Memory B cell (primary cell): Measurements from ENCODE around the gene MS4A8.
A peak's percentile ranks its signal among the peaks of the same experiment; 100 is the strongest.
"Not testable (repeated sequence)": the region's sequence is repeated elsewhere in the genome, so short reads cannot be mapped to it uniquely, and the experiment has no call there.

Experiments
- ATAC-seq: fragments of 150-1000 bp; cut with Tn5 transposase; 2 replicates; pipeline ENCODE4 v1.10.0; 2021; ENCODE audit warnings: low read depth, mild to moderate bottlenecking, moderate library complexity
- DNase-seq, 2 donors: peaks; one replicate each; pipeline ENCODE4 v3.0.0; 2022; ENCODE audit warnings: low spot score in 2 of 2
- H3K27ac Mint-ChIP-seq: one replicate; pipeline ENCODE4 v1.8.0; 2022; ENCODE audit warnings: mild to moderate bottlenecking, moderate library complexity, mixed read lengths
- H3K27me3 Mint-ChIP-seq: one replicate; pipeline ENCODE4 v1.8.0; 2022; ENCODE audit warnings: mixed read lengths
- H3K36me3 Mint-ChIP-seq: one replicate; pipeline ENCODE4 v1.8.0; 2022; ENCODE audit warnings: mild to moderate bottlenecking, mixed read lengths
- H3K4me1 Mint-ChIP-seq: one replicate; pipeline ENCODE4 v1.8.0; 2022; ENCODE audit warnings: mixed read lengths
- H3K4me3 Mint-ChIP-seq: one replicate; pipeline ENCODE4 v1.8.0; 2022; ENCODE audit warnings: mild to moderate bottlenecking, moderate library complexity, mixed read lengths
- H3K9me3 Mint-ChIP-seq: one replicate; pipeline ENCODE4 v1.8.0; 2022; ENCODE audit warnings: mixed read lengths

Gene MS4A8

GRCh38 chr11:60710482-60710881, 11.1 kb downstream of the MS4A8 start:
- H3K27ac Mint-ChIP-seq, result no peak overlapping the region
- ATAC-seq (no peak), DNase-seq (no peak)
- H3K27me3 Mint-ChIP-seq, result peaks cover 10% of the 10 kb centered on the region
- no peak overlapping the region for H3K4me3 Mint-ChIP-seq
- H3K4me1 Mint-ChIP-seq, result no peaks in the 10 kb centered on the region
- H3K36me3 Mint-ChIP-seq, result no peaks in the 10 kb centered on the region
- no peaks in the 10 kb centered on the region for H3K9me3 Mint-ChIP-seq

GRCh38 chr11:60711276-60711675, 11.9 kb downstream of the MS4A8 start:
- peaks cover 12% of the 10 kb centered on the region for H3K27me3 Mint-ChIP-seq
- ATAC-seq, result no peak
- no peaks in the 10 kb centered on the region for H3K4me1 Mint-ChIP-seq
- H3K27ac Mint-ChIP-seq, result no peak overlapping the region
- no peaks in the 10 kb centered on the region for H3K9me3 Mint-ChIP-seq
- H3K36me3 Mint-ChIP-seq, result no peaks in the 10 kb centered on the region
- no peak overlapping the region for H3K4me3 Mint-ChIP-seq
- no peak for DNase-seq

- ATAC-seq, H3K4me3 Mint-ChIP-seq, H3K9me3 Mint-ChIP-seq, H3K27ac Mint-ChIP-seq, H3K36me3 Mint-ChIP-seq, H3K27me3 Mint-ChIP-seq, H3K4me1 Mint-ChIP-seq, DNase-seq: not testable (repeated sequence)
Measured at GRCh38 chr11:60713423-60713822, 14.0 kb downstream of the MS4A8 start.

GRCh38 chr11:60717956-60718355, 18.5 kb downstream of the MS4A8 start:
- H3K4me1 Mint-ChIP-seq, result peaks cover 2% of the 10 kb centered on the region
- ATAC-seq (peak; percentile 64), DNase-seq (no peak)
- H3K36me3 Mint-ChIP-seq, result no peaks in the 10 kb centered on the region
- H3K9me3 Mint-ChIP-seq, result no peaks in the 10 kb centered on the region
- no peak overlapping the region for H3K4me3 Mint-ChIP-seq
- no peak overlapping the region for H3K27ac Mint-ChIP-seq
- peaks cover 10% of the 10 kb centered on the region for H3K27me3 Mint-ChIP-seq

GRCh38 chr11:60718524-60719316, 19.3 kb downstream of the MS4A8 start:
- DNase-seq, result no peak
- peaks cover 2% of the 10 kb centered on the region for H3K4me1 Mint-ChIP-seq
- H3K4me3 Mint-ChIP-seq, result no peak overlapping the region
- ATAC-seq, result no peak
- no peaks in the 10 kb centered on the region for H3K9me3 Mint-ChIP-seq
- H3K36me3 Mint-ChIP-seq, result no peaks in the 10 kb centered on the region
- H3K27ac Mint-ChIP-seq, result no peak overlapping the region
- peaks cover 9% of the 10 kb centered on the region for H3K27me3 Mint-ChIP-seq

GRCh38 chr11:60719391-60719790, 20.0 kb downstream of the MS4A8 start:
- Mint-ChIP-seq H3K27ac (no peak overlapping the region), H3K36me3 (no peaks in the 10 kb centered on the region), H3K4me1 (peaks cover 2% of the 10 kb centered on the region), H3K4me3 (no peak overlapping the region), H3K9me3 (no peaks in the 10 kb centered on the region), H3K27me3 (peaks cover 8% of the 10 kb centered on the region)
- ATAC-seq (no peak), DNase-seq (no peak)

GRCh38 chr11:60720460-60720859, 21.0 kb downstream of the MS4A8 start:
- Mint-ChIP-seq H3K9me3 (no peaks in the 10 kb centered on the region), H3K27me3 (peaks cover 5% of the 10 kb centered on the region), H3K27ac (no peak overlapping the region), H3K36me3 (no peaks in the 10 kb centered on the region), H3K4me3 (no peak overlapping the region), H3K4me1 (peaks cover 2% of the 10 kb centered on the region)
- ATAC-seq (no peak), DNase-seq (no peak)

- no peaks in the 10 kb centered on the region for H3K36me3 Mint-ChIP-seq
- DNase-seq (no peak), ATAC-seq (no peak)
- peaks cover 3% of the 10 kb centered on the region for H3K9me3 Mint-ChIP-seq
- H3K4me1 Mint-ChIP-seq, result no peaks in the 10 kb centered on the region
- no peak within 1 kb of the TSS for H3K4me3 Mint-ChIP-seq
- H3K27me3 Mint-ChIP-seq, result peaks cover 10% of the 10 kb centered on the region
- H3K27ac Mint-ChIP-seq, result no peak within 1 kb of the TSS
Measured at GRCh38 chr11:60724420-60724819, 25.0 kb downstream of the MS4A8 start, which contains the start of gene MS4A18. Gene MS4A18, plus strand, starts transcription at chr11:60724720.

GRCh38 chr11:60725592-60725991, 26.2 kb downstream of the MS4A8 start:
- ATAC-seq (no peak), DNase-seq (no peak)
- H3K36me3 Mint-ChIP-seq, result no peaks in the 10 kb centered on the region
- H3K27me3 Mint-ChIP-seq, result peaks cover 11% of the 10 kb centered on the region
- no peak overlapping the region for H3K27ac Mint-ChIP-seq
- peaks cover 3% of the 10 kb centered on the region for H3K9me3 Mint-ChIP-seq
- H3K4me1 Mint-ChIP-seq, result no peaks in the 10 kb centered on the region
- H3K4me3 Mint-ChIP-seq, result no peak overlapping the region

GRCh38 chr11:60731586-60731985, 32.2 kb downstream of the MS4A8 start:
- Mint-ChIP-seq H3K9me3 (peaks cover 3% of the 10 kb centered on the region), H3K4me1 (no peaks in the 10 kb centered on the region), H3K27me3 (peaks cover 17% of the 10 kb centered on the region), H3K27ac (no peak overlapping the region), H3K36me3 (no peaks in the 10 kb centered on the region), H3K4me3 (no peak overlapping the region)
- ATAC-seq (no peak), DNase-seq (no peak)

- Mint-ChIP-seq H3K4me3 (no peak overlapping the region), H3K36me3 (no peaks in the 10 kb centered on the region), H3K9me3 (no peaks in the 10 kb centered on the region), H3K4me1 (no peaks in the 10 kb centered on the region), H3K27me3 (peaks cover 18% of the 10 kb centered on the region), H3K27ac (no peak overlapping the region)
- no peak for ATAC-seq
- DNase-seq, result no peak
Measured at GRCh38 chr11:60734279-60734678, 34.9 kb downstream of the MS4A8 start.

- H3K27ac Mint-ChIP-seq, result no peak overlapping the region
- H3K9me3 Mint-ChIP-seq, result no peaks in the 10 kb centered on the region
- H3K4me1 Mint-ChIP-seq, result no peaks in the 10 kb centered on the region
- no peak for DNase-seq
- H3K27me3 Mint-ChIP-seq, result peaks cover 16% of the 10 kb centered on the region
- H3K36me3 Mint-ChIP-seq, result no peaks in the 10 kb centered on the region
- no peak overlapping the region for H3K4me3 Mint-ChIP-seq
- ATAC-seq, result no peak
Measured at GRCh38 chr11:60739114-60739513, 39.7 kb downstream of the MS4A8 start.

- Mint-ChIP-seq H3K27me3 (peaks cover 18% of the 10 kb centered on the region), H3K9me3 (no peaks in the 10 kb centered on the region), H3K4me1 (no peaks in the 10 kb centered on the region), H3K27ac (no peak overlapping the region), H3K36me3 (peaks cover 2% of the 10 kb centered on the region), H3K4me3 (no peak overlapping the region)
- ATAC-seq (no peak), DNase-seq (no peak)
Measured at GRCh38 chr11:60740573-60740972, 41.2 kb downstream of the MS4A8 start.

GRCh38 chr11:60741421-60741820, 42.0 kb downstream of the MS4A8 start:
- no peaks in the 10 kb centered on the region for H3K9me3 Mint-ChIP-seq
- no peak overlapping the region for H3K4me3 Mint-ChIP-seq
- H3K36me3 Mint-ChIP-seq, result peaks cover 2% of the 10 kb centered on the region
- H3K4me1 Mint-ChIP-seq, result no peaks in the 10 kb centered on the region
- DNase-seq (no peak), ATAC-seq (no peak)
- H3K27ac Mint-ChIP-seq, result no peak overlapping the region
- peaks cover 16% of the 10 kb centered on the region for H3K27me3 Mint-ChIP-seq

GRCh38 chr11:60743058-60743457, 43.6 kb downstream of the MS4A8 start:
- ATAC-seq, result no peak
- Mint-ChIP-seq H3K4me1 (no peaks in the 10 kb centered on the region), H3K27ac (no peak overlapping the region), H3K27me3 (peaks cover 13% of the 10 kb centered on the region), H3K9me3 (no peaks in the 10 kb centered on the region), H3K36me3 (peaks cover 2% of the 10 kb centered on the region), H3K4me3 (no peak overlapping the region)
- no peak for DNase-seq
